GM21447 (cell line): ENCODE measurements around the gene NFE2L2.
"Not testable (repeated sequence)": the region's sequence is repeated elsewhere in the genome, so short reads cannot be mapped to it uniquely, and the experiment has no call there.

Experiments
- ATAC-seq: cut with Tn5 transposase; IDR thresholded peaks from one replicate; pipeline ENCODE4 v1.9.1; 2021; ENCODE audit not compliant: unreplicated experiment

The NFE2L2 gene

GRCh38 chr2:177264693-177265587 lies at the start of gene NFE2L2:
NFE2L2 (minus strand) TSS chr2:177264727; CDS start chr2:177264576, 151 bp downstream.
- ATAC-seq, result peak; percentile 58

DNA sequence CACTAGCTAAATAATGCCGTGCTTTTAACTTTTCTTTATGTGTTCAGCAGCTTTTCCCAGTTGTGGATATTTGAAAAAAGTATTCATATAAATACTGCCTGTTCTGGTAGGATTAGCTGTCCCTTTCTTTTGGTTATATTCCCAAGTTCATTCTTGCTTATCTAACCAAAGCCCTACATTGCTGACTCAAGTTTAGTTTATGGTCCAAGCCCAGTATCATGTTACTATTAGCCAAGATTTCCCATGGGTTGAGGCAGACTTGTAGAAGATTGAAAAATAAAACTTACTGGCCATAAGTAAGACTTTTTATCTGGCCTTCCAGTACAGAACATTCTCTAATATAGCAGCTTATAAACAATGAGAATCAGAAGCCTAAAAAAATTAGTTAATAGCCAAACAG lies 49.7 kb upstream of the NFE2L2 start:
- ATAC-seq, result no peak

- ATAC-seq, result no peak
These were observed 48.7 kb upstream of the NFE2L2 start for GRCh38 chr2:177313162-177313781.

- ATAC-seq, result no peak
These were observed 48.0 kb upstream of the NFE2L2 start for GRCh38 chr2:177312562-177312961.

DNA sequence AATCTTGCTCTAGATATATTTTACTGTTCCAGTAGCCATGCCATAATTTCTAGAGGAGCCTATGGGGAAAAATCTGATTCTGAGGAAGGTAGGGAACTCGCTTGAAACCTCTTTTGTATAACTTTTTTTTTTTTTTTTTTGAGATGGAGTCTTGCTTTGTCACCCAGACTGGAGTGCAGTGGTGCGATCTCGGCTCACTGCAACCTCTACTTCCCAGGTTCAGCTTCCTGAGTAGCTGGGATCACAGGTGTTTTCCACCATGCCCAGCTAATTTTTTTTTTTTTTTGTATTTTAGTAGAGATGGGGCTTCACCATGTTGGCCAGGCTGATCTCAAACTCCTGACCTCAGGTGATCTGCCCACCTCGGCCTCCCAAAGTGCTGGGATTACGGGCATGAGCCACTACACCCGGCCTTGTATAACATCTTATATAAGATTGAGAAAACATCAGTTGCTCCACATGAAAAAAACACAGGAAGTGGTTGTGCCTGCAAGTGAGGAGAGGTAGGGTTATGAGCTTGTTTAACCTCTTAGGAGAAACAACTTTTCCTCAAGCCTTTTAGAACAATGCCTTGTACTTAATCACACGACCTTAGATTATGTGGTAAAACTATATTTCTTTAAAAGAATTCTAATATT lies 45.3 kb upstream of the NFE2L2 start:
- ATAC-seq, result not testable (repeated sequence)

DNA sequence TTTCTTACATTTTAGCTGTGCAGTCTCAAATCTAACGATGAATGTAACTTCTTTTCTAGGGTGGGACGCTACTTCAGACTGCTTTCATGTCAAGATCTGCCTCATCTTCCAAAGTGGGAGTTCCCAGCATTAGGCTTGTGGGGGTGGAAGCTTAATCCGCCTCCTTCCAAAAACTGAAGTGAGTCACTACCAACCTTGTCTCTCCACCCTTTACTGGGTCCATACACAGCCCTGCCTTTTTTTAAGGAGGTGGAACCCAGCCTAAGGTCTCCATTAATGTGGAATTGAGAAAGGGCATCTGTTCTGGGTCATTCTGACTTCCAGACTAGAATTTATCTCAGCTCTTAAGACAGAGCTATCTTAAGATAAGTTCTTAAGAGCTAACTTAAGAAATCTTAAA lies 42.0 kb upstream of the NFE2L2 start:
- ATAC-seq, result no peak

DNA sequence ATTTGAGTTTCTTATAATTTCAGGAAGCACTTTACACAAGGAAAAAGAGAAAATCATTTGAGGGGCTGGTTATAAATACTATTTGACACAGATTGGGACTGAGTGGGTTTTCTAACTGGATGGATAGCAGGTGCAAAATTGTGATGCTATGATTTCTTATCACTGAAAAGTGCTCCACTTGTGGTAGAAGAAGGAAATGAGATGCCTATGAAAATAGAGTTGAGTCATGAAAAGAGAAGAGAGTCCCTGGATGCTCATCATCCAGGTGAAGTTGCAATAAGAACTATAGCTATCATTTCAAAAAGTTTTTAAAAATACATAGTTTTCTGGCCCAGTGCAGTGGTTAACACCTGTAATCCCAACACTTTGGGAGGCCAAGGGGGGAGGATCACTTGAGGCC lies 39.4 kb upstream of the NFE2L2 start:
- no peak for ATAC-seq

- no peak for ATAC-seq
These were observed 38.0 kb upstream of the NFE2L2 start for GRCh38 chr2:177302552-177302951.

GRCh38 chr2:177298191-177298590 lies 33.7 kb upstream of the NFE2L2 start:
- no peak for ATAC-seq

DNA sequence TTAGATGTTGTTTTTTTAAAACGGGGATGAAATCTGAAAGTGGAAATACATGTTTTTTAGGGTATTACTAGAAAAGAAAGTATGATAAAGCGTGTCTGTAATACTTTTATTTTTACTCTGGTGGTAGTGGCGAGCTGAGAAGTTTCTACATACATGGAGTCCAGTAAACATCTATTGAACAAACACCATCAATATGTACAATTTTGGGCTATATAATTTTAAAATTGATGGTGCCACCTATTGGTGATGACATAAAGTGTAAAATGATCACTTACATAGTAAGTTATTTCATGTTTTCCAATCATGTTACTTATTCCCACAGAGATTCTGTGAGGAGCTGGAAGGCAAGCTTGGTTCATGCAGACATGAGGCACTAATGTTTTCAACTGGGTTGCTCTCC lies 31.5 kb upstream of the NFE2L2 start:
- ATAC-seq, result peak; percentile 66

DNA sequence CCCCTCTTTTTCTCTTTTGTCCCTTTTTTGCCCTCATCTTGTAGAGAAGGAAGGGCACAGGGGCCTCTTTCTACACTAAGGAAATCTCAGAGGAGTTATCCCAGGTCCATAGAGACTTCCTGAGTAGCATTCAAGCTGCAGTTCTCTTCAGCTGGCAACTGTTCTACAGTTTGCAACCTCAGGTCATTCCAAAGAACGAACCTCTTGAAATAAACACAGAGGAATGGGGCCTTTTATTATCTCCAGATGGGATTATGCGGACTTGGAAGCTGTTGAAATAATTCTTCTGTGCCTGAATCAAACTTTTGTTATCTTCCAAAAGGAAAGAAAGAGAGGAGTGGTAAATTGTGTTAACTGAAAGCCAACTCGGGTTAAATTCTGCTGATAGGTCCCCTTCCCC lies 31.0 kb upstream of the NFE2L2 start:
- ATAC-seq, result no peak

DNA sequence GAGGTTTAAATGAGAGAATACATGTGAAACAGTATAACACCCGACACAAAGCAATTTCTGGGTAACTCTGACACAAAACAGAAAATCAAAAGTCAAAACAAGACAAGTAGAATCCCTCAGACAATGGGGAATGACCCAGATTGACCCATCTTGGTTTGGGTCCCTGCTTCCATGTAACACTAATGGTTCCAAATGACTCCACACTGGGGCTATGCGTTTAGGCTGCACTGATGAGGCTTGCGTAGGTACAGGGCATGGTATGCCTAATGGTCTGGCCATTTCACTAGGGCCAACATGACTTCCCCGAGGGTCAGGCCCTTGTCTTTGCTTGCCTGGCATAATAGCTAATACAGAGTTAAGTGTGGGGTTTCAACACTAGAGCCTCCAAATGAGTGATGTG lies 27.2 kb upstream of the NFE2L2 start:
- ATAC-seq, result no peak

DNA sequence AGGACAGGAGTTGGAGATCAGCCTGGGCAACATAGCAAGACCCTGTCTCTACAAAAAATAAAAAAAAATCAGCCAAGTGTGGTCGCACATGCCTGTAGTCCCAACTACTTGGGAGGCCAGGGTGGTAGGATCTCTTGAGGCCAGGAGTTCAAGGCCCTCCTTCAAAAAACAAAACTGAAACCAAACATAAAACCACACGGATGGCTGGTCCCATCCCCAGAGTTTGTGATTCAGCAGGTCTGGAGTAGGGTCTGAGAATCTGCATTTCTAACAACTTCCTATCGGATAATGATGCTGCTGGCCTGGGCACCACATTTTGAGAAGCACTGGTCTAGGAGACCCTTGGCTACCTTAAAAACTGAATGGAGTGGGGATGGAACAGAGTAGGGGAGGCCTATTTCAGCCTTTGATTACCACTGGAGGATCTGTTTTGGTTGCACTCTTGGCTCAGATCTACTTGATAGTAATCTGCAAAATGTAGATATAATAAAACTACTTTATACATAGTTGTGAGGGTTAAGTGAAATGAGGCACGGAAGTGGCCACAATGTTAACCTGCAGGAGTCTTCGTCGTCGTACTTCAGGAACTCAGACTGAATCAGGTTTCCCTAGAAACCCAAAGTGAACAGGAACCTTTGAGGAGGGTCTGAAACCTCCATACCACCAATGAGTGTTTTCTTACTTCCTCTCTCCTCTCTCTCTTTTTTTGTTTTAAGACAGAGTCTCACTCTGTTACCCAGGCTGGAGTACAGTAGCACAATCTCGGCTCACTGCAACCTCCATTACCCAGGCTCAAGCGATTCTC lies 25.5 kb upstream of the NFE2L2 start:
- ATAC-seq, result peak; percentile 78

- ATAC-seq, result no peak
These were observed 23.3 kb upstream of the NFE2L2 start for GRCh38 chr2:177287814-177288213.

DNA sequence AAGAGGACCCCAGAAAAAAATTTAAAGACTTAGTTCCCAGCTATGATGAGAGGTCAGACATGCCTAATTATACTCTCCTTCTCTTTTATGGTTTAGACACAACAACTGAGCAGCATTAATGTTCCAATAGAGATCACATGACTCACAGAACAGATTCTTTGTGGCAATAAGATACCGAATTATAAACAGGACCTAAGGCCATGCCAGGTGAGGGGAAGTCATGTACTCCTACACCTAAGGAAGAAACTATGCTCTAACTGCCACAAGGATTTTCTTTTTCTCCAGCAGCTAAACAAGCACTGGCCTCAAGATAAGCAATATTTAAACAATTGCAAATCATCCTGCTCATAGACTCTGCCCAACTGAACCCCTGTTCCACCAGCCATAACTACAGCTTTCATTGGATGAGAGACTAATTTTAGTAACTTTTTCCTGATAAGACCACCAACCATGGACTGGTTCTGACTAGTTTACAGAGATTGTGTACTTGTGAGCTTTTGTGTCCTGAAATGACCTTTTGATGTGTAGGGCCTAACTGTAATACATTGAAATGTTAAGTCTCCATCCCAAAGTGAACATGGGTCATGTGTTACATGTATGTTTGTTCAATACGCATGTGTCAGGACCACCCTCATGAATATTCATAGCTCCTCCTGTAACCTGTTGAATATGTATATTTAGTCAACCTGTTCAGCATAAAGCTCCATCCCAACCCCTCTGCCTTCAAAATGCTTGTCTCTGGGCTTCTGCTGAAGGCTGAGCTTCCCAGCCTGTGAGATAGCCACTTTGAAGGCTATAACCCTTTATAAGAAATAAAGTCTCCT lies 21.6 kb upstream of the NFE2L2 start:
- ATAC-seq, result no peak

DNA sequence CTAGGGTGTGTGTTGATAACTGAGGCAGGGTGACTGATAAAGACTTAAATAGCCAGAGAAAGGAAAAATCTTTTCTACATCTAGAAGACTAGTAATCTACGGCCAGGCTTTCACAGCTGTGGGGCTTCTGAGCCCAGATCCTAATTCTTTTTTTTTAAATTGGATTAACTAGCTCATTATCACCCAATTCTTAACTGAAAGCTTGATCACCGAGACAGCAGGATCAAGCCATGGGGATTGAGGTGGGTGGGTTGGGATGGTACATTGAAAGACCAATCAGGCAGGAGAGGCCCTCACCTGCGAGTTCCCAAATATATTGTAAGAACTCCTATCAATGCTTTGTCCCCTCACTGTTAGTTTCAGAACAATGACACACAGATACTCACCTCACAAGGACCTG lies 20.0 kb upstream of the NFE2L2 start:
- ATAC-seq, result no peak

DNA sequence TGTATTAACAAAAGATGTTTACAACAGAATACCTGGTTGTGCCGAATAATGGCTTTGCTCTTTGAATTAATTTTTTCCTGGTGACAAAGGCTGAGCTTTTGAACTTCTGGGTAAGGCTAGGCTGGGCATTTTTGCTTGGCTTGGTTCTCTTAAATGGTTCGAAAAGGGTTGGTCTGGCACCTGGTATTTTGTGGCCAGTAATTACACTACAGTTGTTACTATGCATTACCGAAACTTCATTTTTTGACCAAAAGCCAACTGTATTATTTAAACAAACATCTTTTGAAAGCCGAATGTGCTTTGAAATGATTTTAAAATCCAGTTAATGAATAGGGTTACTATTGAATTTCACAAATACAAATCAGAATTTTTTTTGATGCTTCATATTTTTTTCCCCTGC lies 19.4 kb upstream of the NFE2L2 start:
- ATAC-seq, result no peak

DNA sequence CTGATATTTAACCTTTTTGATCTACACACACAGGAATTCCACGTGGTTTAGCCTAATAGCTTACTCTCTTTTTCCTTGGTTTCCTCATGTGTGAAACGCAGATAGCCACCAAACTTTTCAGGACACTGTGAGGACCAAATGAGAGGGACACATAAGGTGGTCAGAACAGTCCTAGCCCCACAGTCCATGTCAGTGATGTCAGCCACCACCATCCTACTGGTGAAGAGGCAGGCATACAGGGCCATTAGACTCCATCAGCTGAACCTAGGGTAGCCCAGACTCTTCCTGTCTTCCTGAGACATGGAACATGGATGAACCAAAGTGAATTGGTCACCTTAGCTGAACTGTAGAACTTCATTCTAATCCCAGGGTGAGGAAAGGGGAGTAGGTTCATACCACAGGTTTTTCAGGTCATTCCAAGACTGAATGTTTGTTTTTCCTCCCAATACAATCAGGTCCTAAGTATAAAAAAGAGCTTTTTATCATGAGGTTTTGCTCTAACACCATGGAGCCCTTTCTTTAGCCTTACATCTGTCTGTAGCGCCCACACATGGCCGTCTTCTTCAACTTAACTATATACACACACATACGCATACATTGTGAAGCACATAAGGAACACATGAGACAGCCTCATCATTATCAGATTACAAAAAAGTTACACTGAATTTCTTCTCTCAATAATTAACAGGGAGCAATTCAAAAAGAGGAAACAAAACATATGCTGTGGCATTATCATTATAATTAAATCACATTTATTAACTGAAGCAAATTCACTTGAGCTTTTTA lies 18.5 kb upstream of the NFE2L2 start:
- no peak for ATAC-seq

DNA sequence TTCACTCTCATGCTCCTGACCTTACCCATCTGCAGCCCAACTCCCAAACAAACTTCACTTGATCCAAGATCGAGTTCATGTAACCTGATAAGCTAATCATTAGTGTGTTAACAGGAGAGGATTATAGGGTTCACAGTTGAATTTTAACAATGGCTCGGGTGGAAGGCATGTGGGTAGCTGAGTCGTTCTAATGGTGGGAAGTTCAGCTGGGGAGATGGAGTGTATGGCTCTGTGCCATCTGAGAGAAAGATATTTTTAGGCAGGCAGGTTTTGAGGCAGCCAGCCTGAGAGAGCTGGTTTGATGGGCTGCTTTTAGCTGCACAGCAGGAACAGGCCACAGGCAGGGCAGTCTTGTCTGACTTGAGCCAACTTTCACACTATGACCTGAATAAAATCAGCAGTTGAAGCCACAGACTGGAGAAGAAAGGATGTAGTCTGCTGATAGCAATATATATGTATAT lies 17.7 kb upstream of the NFE2L2 start:
- peak; percentile 24 for ATAC-seq
